Measurements from ENCODE around the gene TMEM165. TPM values are rescaled to one million over a fixed set of nuclear protein-coding genes. Genes with fewer than 3 reads are reported as not detected.

TMEM165 gene
- total RNA-seq, 3 donors from 2014 or later = 165 to 386 (median 204) TPM

DNA sequence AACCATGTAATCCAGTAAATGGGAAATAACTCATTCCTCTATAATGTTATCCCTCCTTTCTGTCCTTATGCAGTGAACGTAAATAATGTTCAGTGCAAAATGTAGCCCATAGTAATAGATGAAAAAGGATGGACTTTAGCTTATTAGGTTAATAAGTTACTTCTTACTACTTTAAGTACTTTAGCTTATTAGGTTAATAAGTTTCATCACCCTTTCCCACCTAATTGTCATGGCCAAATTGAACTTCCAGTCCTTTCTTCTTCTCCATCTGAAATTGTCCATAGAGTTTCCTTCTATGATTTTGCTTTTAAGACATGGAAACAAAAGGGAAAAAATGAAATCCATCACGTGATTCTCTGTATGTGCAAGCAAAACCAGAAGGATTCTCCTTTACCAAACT lies 15.2 kb upstream of the TMEM165 start:
- no peaks in the 10 kb centered on the region for H3K27me3 ChIP-seq
- H3K4me1 ChIP-seq = no peaks in the 10 kb centered on the region
- H3K36me3 ChIP-seq = no peaks in the 10 kb centered on the region
- no peak for DNase-seq (ENCODE audit: low spot score in 2 of 2)
- TF ChIP-seq POLR2A (IDR thresholded peaks at IDR 0.05) (no peak), POLR2AphosphoS5 (IDR thresholded peaks at IDR 0.05) (no peak)
- TF ChIP-seq, protein P1, sequence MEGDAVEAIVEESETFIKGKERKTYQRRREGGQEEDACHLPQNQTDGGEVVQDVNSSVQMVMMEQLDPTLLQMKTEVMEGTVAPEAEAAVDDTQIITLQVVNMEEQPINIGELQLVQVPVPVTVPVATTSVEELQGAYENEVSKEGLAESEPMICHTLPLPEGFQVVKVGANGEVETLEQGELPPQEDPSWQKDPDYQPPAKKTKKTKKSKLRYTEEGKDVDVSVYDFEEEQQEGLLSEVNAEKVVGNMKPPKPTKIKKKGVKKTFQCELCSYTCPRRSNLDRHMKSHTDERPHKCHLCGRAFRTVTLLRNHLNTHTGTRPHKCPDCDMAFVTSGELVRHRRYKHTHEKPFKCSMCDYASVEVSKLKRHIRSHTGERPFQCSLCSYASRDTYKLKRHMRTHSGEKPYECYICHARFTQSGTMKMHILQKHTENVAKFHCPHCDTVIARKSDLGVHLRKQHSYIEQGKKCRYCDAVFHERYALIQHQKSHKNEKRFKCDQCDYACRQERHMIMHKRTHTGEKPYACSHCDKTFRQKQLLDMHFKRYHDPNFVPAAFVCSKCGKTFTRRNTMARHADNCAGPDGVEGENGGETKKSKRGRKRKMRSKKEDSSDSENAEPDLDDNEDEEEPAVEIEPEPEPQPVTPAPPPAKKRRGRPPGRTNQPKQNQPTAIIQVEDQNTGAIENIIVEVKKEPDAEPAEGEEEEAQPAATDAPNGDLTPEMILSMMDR (IDR thresholded peaks at IDR 0.05) = no peak
- intact Hi-C loops (cut with DNase I; ENCODE audit: low total_unique reads) = no loop called here
- H3K4me3 ChIP-seq = no peak overlapping the region
- H3K27ac ChIP-seq = no peak overlapping the region
- H3K9me3 ChIP-seq = no peaks in the 10 kb centered on the region

DNA sequence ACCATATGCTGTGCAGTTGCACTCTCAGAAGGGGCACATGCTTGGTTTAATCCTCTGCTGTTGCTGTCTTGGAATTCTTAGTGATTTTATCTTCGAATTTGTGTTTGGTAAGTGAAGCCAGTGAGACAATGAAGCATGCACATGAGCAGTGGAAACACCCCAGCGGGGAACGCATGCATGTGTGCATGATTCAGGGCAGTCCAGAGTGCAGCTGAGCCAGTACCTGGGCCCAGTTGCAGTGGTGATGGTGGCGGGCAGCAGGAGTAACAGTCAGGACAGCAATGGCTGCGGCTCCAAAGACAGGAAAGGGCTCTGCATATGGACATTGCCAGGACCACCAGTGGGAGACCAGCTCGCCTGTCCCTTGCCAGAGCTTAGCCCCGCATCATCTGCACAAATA lies 14.3 kb upstream of the TMEM165 start:
- intact Hi-C loops (cut with DNase I; ENCODE audit: low total_unique reads) = no loop called here
- Histone ChIP-seq H3K9me3 (no peaks in the 10 kb centered on the region), H3K36me3 (no peaks in the 10 kb centered on the region), H3K27me3 (no peaks in the 10 kb centered on the region), H3K4me1 (no peaks in the 10 kb centered on the region), H3K27ac (no peak overlapping the region), H3K4me3 (no peak overlapping the region)
- TF ChIP-seq, protein P1 (IDR thresholded peaks at IDR 0.05) = no peak
- TF ChIP-seq POLR2A (IDR thresholded peaks at IDR 0.05) (no peak), POLR2AphosphoS5 (IDR thresholded peaks at IDR 0.05) (no peak)
- DNase-seq (ENCODE audit: low spot score in 2 of 2) = no peak

DNA sequence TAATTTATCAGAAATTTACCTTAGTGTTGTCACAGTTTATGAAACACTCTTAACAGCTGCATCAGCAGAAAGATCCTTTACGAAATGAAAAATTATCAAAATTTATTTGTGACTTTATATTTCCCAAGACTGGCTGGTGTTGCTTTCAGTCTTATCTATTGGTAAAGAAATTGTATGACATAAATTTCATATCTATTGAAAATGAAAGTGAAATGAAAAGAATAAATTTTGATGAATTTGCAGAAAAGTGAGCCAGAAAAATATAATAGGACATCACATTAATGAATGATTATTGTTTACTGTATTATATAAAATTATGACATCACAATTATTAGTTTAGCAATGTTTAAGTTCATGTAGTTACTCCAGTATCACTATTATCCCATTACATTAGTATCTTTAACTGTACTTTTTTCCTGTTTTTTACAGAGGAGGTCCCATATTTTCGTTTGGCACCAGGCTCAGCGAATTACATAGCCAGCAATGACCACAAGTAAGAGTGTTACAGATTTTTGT lies 13.2 kb upstream of the TMEM165 start:
- DNase-seq (ENCODE audit: low spot score in 2 of 2) = no peak
- Histone ChIP-seq H3K4me3 (no peak overlapping the region), H3K9me3 (no peaks in the 10 kb centered on the region), H3K27ac (no peak overlapping the region), H3K4me1 (no peaks in the 10 kb centered on the region), H3K27me3 (no peaks in the 10 kb centered on the region), H3K36me3 (no peaks in the 10 kb centered on the region)
- no peak for TF ChIP-seq POLR2AphosphoS5 (IDR thresholded peaks at IDR 0.05)
- TF ChIP-seq, protein P1 (IDR thresholded peaks at IDR 0.05) = no peak
- TF ChIP-seq POLR2A (IDR thresholded peaks at IDR 0.05) = no peak
- intact Hi-C loops (cut with DNase I; ENCODE audit: low total_unique reads) = no loop called here

DNA sequence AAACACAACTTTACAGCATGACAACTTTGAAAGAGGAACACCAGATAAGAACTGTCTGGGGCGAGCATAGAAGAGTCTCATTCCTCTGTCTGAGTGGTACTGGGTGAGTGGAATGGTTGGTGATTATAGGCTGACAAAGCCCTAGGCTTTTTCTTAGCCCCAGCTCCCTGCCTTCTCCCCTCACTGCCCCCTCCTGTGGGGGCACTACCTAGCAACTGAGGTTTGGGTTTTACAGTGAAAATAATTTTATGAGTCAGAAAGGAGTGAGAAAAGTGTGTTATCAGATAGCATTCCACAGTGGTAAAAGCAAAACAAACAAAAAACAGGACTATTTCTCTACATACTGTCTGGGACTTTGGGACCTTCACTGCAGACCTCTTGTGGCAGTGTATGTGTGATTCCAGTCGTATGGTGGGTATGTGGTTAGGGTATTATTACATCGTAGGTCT lies 10.5 kb upstream of the TMEM165 start:
- Histone ChIP-seq H3K4me1 (no peaks in the 10 kb centered on the region), H3K27me3 (no peaks in the 10 kb centered on the region), H3K36me3 (no peaks in the 10 kb centered on the region), H3K9me3 (no peaks in the 10 kb centered on the region), H3K27ac (no peak overlapping the region), H3K4me3 (no peak overlapping the region)
- TF ChIP-seq POLR2AphosphoS5 (IDR thresholded peaks at IDR 0.05) (no peak), POLR2A (IDR thresholded peaks at IDR 0.05) (no peak)
- TF ChIP-seq, protein P1 (IDR thresholded peaks at IDR 0.05) = no peak
- intact Hi-C loops (cut with DNase I; ENCODE audit: low total_unique reads) = no loop called here
- no peak for DNase-seq (ENCODE audit: low spot score in 2 of 2)

DNA sequence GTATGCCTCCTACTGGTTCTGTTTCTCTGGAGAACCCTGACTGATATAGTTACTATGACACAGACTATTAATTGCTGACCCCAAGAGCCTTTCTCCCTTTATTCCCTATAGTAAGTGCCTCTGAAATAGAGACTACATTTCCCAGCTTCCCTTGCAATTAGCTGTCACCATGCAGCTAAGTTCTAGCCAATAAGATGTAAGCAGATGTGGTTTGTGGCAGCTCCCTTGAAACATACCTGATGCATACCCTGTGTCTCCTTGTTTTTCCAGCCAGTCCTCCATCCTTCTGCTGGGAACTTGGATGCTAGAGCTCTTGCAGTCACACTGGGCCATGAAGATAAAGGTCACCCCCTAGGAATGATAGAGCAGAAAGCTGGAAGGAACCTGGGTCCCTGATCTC lies 9.7 kb upstream of the TMEM165 start:
- H3K4me1 ChIP-seq = no peaks in the 10 kb centered on the region

More for the DNA sequence above, 9.7 kb upstream of the TMEM165 start:
- Histone ChIP-seq H3K9me3 (no peaks in the 10 kb centered on the region), H3K36me3 (no peaks in the 10 kb centered on the region), H3K27me3 (no peaks in the 10 kb centered on the region), H3K4me3 (no peak overlapping the region), H3K27ac (no peak overlapping the region)
- TF ChIP-seq POLR2A (IDR thresholded peaks at IDR 0.05) (no peak), POLR2AphosphoS5 (IDR thresholded peaks at IDR 0.05) (no peak)
- TF ChIP-seq, protein P1 (IDR thresholded peaks at IDR 0.05) = no peak
- intact Hi-C loops (cut with DNase I; ENCODE audit: low total_unique reads) = no loop called here
- DNase-seq (ENCODE audit: low spot score in 2 of 2) = no peak
